CD4-positive, alpha-beta T cell (primary cell): ENCODE results near the gene TBC1D2B. TPM values are rescaled to one million over a fixed set of nuclear protein-coding genes. Genes with fewer than 3 reads are reported as not detected.

Experiments
- ATAC-seq: fragments of 200-7000 bp; cut with Tn5 transposase; one replicate; pipeline ENCODE4 v1.10.0; 2022; ENCODE audit warnings: mild to moderate bottlenecking; ENCODE audit not compliant: poor library complexity
- CTCF ChIA-PET: fragments of 350-600 bp; sonication (Branson Sonifier 250); formaldehyde crosslinking; loops from one replicate; lab custom pipeline; 2021; ENCODE audit warnings: antibody characterized with exemption, inconsistent platforms; lab: Charles Lee
- POLR2A ChIA-PET: fragments of 350-600 bp; sonication (Branson Sonifier 250); formaldehyde crosslinking; loops from one replicate; lab custom pipeline; 2021; ENCODE audit warnings: antibody characterized with exemption, inconsistent platforms; lab: Charles Lee
- DNase-seq, 14 experiments: peaks; one replicate each; pipeline ENCODE4 v3.0.0-alpha.2; 2013 to 2020; ENCODE audit warnings: mixed read lengths in 2 of 14
- H3K27ac ChIP-seq, 2 donors: one replicate each; pipeline versions ENCODE4 v1.5.1 to v1.7.0; 2013; ENCODE audit warnings: low read length in 2 of 2, low read depth in 1 of 2, mild to moderate bottlenecking in 1 of 2
- H3K27me3 ChIP-seq, 2 experiments: 1 replicate in 1 of 2; 2 replicates in 1 of 2; pipeline versions ENCODE4 v1.6.1 to v1.7.0; 2013; ENCODE audit warnings: low read length in 2 of 2, control low read depth in 1 of 2, mild to moderate bottlenecking in 1 of 2, moderate library complexity in 1 of 2; ENCODE audit not compliant: insufficient read depth in 2 of 2, control insufficient read depth in 1 of 2
- H3K36me3 ChIP-seq: one replicate; pipeline ENCODE4 v1.6.1; 2013; ENCODE audit warnings: low read length, control low read depth; ENCODE audit not compliant: insufficient read depth
- H3K4me1 ChIP-seq: one replicate; pipeline ENCODE4 v1.6.1; 2013; ENCODE audit warnings: low read length, control low read depth; ENCODE audit not compliant: insufficient read depth
- H3K4me3 ChIP-seq: one replicate; pipeline ENCODE4 v1.5.1; 2013; ENCODE audit warnings: mild to moderate bottlenecking, low read length, moderate library complexity
- H3K9me3 ChIP-seq, 2 experiments: 1 replicate in 1 of 2; 2 replicates in 1 of 2; pipeline versions ENCODE4 v1.6.1 to v1.7.0; 2013; ENCODE audit warnings: low read length in 2 of 2, mild to moderate bottlenecking in 2 of 2, control low read depth in 1 of 2, moderate library complexity in 1 of 2; ENCODE audit not compliant: control insufficient read depth in 1 of 2, insufficient read depth in 1 of 2
- H3K27ac Mint-ChIP-seq: one replicate; pipeline ENCODE4 v1.8.0; 2020; ENCODE audit warnings: mixed read lengths
- H3K27me3 Mint-ChIP-seq: one replicate; pipeline ENCODE4 v1.8.0; 2021; ENCODE audit warnings: mixed read lengths
- H3K36me3 Mint-ChIP-seq: one replicate; pipeline ENCODE4 v1.8.0; 2021; ENCODE audit warnings: low read depth, mixed read lengths
- H3K4me1 Mint-ChIP-seq: one replicate; pipeline ENCODE4 v1.8.0; 2021; ENCODE audit warnings: low read depth, mixed read lengths
- H3K4me3 Mint-ChIP-seq: one replicate; pipeline ENCODE4 v1.8.0; 2020; ENCODE audit warnings: mild to moderate bottlenecking, mixed read lengths
- H3K9me3 Mint-ChIP-seq: one replicate; pipeline ENCODE4 v1.8.0; 2020; ENCODE audit warnings: mixed read lengths
- CTCF ChIP-seq: fragments of 200-600 bp; IDR thresholded peaks from one replicate; pipeline ENCODE4 v1.8.0; 2022; ENCODE audit warnings: antibody characterized with exemption, mild to moderate bottlenecking
- intact Hi-C, 2 experiments: fragments of 100-400 bp; cut with DNase I in 1 of 2; cut with micrococcal nuclease in 1 of 2; formaldehyde crosslinking; loops; one replicate each; pipeline versions ENCODE4 v1.15.1 to v1.9.0; 2023 to 2025; cut with DNase I, micrococcal nuclease
- total RNA-seq, 174 experiments: library from RNA in 2 of 174; stranded (reverse) in 2 of 174; gene quantifications; one replicate each; pipeline ENCODE4 v1.2.3 and lab custom pipeline; 2021 to 2026

Gene TBC1D2B
- total RNA-seq, 2 experiments from 2014 or later: 89.3 to 97.6 TPM

GRCh38 chr15:78110096-78110495 is 32.6 kb upstream of the TBC1D2B start:
- no peak overlapping the region for H3K4me3 ChIP-seq
- POLR2A ChIA-PET: no interaction called here
- H3K9me3 ChIP-seq: no peaks in the 10 kb centered on the region
- Mint-ChIP-seq H3K27ac (no peak overlapping the region), H3K27me3 (no peaks in the 10 kb centered on the region), H3K36me3 (no peaks in the 10 kb centered on the region), H3K4me1 (peaks cover 19% of the 10 kb centered on the region), H3K9me3 (no peaks in the 10 kb centered on the region), H3K4me3 (no peak overlapping the region)
- intact Hi-C loops: loop anchor here in 1 of 2 experiments (5.0 kb wide), 1 partner anchor 642 kb away; no protein-coding TSS in a partner anchor
- no peaks in the 10 kb centered on the region for H3K36me3 ChIP-seq
- peaks cover 21% of the 10 kb centered on the region for H3K4me1 ChIP-seq
- H3K27me3 ChIP-seq: no peaks in the 10 kb centered on the region
- CTCF ChIA-PET: interaction anchor here (1.3 kb wide), 1 partner anchor 130 kb away, joined by 5 read pairs; no protein-coding TSS in a partner anchor
- DNase-seq (no peak), ATAC-seq (no peak)
- no peak for TF ChIP-seq CTCF
- H3K27ac ChIP-seq: no peak overlapping the region

GRCh38 chr15:78109156-78109555 is 31.6 kb upstream of the TBC1D2B start:
- H3K9me3 ChIP-seq: no peaks in the 10 kb centered on the region
- ATAC-seq: no peak
- H3K4me3 ChIP-seq: no peak overlapping the region
- ChIA-PET POLR2A (interaction anchor here (0.7 to 1.4 kb wide), 3 partner anchors 59 to 143 kb away, joined by 3 to 7 read pairs (median 4); no protein-coding TSS in a partner anchor), CTCF (interaction anchor here (1.0 to 2.8 kb wide), 8 partner anchors 58 to 150 kb away, joined by 3 to 27 read pairs (median 14); no protein-coding TSS in a partner anchor)
- H3K27me3 Mint-ChIP-seq: no peaks in the 10 kb centered on the region
- no peak for DNase-seq
- H3K4me1 ChIP-seq: peaks cover 30% of the 10 kb centered on the region
- no peak overlapping the region for H3K27ac ChIP-seq
- H3K27me3 ChIP-seq: no peaks in the 10 kb centered on the region
- TF ChIP-seq CTCF: no peak
- no peak overlapping the region for H3K27ac Mint-ChIP-seq
- H3K4me3 Mint-ChIP-seq: no peak overlapping the region
- H3K36me3 Mint-ChIP-seq: no peaks in the 10 kb centered on the region
- intact Hi-C loops: no loop called here
- H3K36me3 ChIP-seq: no peaks in the 10 kb centered on the region
- H3K9me3 Mint-ChIP-seq: no peaks in the 10 kb centered on the region
- peaks cover 29% of the 10 kb centered on the region for H3K4me1 Mint-ChIP-seq

GRCh38 chr15:78108300-78109084 is 31.0 kb upstream of the TBC1D2B start:
- H3K36me3 Mint-ChIP-seq: no peaks in the 10 kb centered on the region
- H3K4me1 Mint-ChIP-seq: peaks cover 35% of the 10 kb centered on the region
- POLR2A ChIA-PET: interaction anchor here (0.6 to 1.4 kb wide), 10 partner anchors 36 to 149 kb away, joined by 3 to 10 read pairs (median 4); no protein-coding TSS in a partner anchor
- H3K27ac Mint-ChIP-seq: no peak overlapping the region
- peak; percentile 78 to 94 (median 83) for DNase-seq
- intact Hi-C loops: loop anchor here (1.0 kb wide), 5 partner anchors 108 to 149 kb away; no protein-coding TSS in a partner anchor
- Histone ChIP-seq H3K4me1 (peaks cover 37% of the 10 kb centered on the region), H3K9me3 (no peaks in the 10 kb centered on the region), H3K27ac (no peak overlapping the region), H3K36me3 (no peaks in the 10 kb centered on the region), H3K4me3 (no peak overlapping the region), H3K27me3 (no peaks in the 10 kb centered on the region)
- peak; percentile 88 for TF ChIP-seq CTCF
- CTCF ChIA-PET: interaction anchor here (0.6 to 2.8 kb wide), 48 partner anchors 10 to 362 kb away, joined by 3 to 57 read pairs (median 5); partner anchors contain the start of genes CIB2, SKIC8 and TBC1D2B
- H3K4me3 Mint-ChIP-seq: no peak overlapping the region
- no peaks in the 10 kb centered on the region for H3K9me3 Mint-ChIP-seq
- ATAC-seq: peak; percentile 86
- H3K27me3 Mint-ChIP-seq: no peaks in the 10 kb centered on the region
